Caki2 (cell line): ENCODE measurements around the gene L2HGDH. TPM values are rescaled to one million over a fixed set of nuclear protein-coding genes. Genes with fewer than 3 reads are reported as not detected.
A peak's percentile ranks its signal among the peaks of the same experiment; 100 is the strongest.

Source experiments
- DNase-seq: peaks from one replicate; pipeline ENCODE4 v3.0.0-alpha.2; 2015; ENCODE audit warnings: low read depth
- in situ Hi-C: cut with HindIII; loops from 2 replicates; pipeline ENCODE4 v1.10.0; 2016; ENCODE audit warnings: low sequenced_read_pairs, low pct_unique_long_range_greater_than_20kb, mixed read lengths
- total RNA-seq: library from RNA; depleted of rRNA; stranded (reverse); fragments of >200 nt; shearing (Covaris generic); gene quantifications from 2 replicates; pipeline ENCODE4 v1.2.3, GENCODE V29; 2014; ENCODE audit warnings: low replicate concordance

L2HGDH gene
- total RNA-seq, 1 experiment from 2014 or later = 8.9 TPM

- in situ Hi-C loops = no loop called here
- no peak for DNase-seq
Measured at GRCh38 chr14:50310445-50310844, 1.6 kb downstream of the L2HGDH start.

DNA sequence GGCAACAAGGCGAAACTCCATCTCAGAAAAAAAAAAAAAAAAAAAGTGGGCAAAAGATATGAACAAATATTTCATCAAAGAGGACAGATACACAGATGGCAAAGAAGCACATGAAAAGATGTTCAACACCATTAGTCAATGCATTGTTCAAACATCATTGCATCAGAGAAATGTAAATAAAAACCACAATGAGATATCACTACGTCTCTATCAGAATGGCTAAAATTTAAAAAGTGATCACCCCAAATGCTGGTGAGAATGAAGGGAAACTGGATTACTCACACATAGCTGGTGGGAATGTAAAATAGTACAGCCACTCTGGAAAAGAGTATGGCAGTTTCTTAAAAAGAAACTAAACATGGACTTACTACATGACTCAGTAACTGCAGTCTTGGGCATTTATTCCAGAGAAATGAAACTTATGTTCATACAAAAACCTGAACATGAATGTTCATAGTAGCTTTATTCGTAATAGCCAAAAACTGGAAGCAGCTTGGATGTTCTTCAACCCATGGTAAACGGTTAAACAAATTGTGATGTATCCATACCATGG, 3.6 kb downstream of the L2HGDH start:
- no peak for DNase-seq
- in situ Hi-C loops = no loop called here

- in situ Hi-C loops = no loop called here
Measured at GRCh38 chr14:50303744-50304471, 8.1 kb downstream of the L2HGDH start.

DNA sequence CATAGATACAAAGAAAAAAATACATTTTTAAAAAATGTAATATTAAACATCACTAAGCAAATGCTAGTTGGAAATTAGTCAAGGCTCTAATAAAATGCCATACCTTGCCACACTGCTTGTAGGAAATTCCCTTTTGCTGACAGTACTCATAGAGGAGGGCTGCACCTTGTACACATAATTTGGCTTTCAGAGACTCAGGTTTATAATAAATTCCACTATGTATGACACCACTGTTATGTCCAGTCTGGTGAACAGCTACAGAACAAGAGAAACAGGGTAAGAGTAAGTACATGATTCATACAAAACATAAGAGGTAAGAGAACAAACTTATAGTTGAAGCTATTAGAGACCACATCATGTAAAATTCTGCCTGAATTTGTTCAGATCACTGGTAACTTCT, 10.1 kb downstream of the L2HGDH start:
- in situ Hi-C loops = no loop called here
- DNase-seq = no peak

More at GRCh38 chr14:50303744-50304471, 8.1 kb downstream of the L2HGDH start:
- DNase-seq = peak; percentile 80

DNA sequence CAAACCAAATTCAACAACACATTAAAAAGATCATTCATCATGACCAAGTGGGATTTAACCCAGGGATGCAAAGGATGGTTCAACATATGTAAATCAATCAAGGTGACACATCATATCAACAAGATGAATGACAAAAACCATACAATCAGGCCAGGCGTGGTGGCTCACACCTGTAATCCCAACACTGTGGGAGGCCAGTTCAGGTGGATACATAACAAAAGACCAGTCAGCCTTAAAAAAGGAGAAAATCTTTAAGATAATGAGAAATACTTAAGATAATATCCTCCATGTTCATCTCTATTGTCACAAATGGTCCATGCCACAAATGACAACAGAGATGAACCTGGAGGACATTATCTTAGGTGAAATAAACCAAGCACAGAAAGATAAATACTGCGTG, 12.4 kb downstream of the L2HGDH start:
- no peak for DNase-seq
- in situ Hi-C loops = no loop called here

- in situ Hi-C loops = no loop called here
- DNase-seq = no peak
Measured at GRCh38 chr14:50290306-50290705, 21.7 kb downstream of the L2HGDH start.

- no peak for DNase-seq
- in situ Hi-C loops = no loop called here
Measured at GRCh38 chr14:50288146-50288545, 23.9 kb downstream of the L2HGDH start.

DNA sequence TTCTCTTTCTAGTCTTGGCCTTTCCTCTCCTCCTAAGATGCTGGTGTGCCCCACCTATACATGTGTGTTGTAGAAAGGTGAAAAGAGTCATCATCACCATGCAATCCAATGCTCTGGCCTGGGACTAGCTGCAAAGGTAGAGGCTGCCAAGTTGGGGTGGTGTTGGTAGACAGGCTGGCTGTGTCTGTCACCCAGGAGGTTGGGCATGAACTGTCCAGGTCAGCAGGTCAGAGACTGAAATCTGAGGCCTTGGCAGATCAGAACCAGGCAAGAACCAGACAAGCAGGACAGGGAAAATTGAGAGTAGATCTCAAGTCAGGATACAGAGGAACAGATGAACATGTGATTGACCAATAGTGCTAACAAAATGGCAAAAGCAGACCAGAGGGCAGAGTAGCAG, 26.2 kb downstream of the L2HGDH start:
- in situ Hi-C loops = no loop called here
- DNase-seq = no peak

DNA sequence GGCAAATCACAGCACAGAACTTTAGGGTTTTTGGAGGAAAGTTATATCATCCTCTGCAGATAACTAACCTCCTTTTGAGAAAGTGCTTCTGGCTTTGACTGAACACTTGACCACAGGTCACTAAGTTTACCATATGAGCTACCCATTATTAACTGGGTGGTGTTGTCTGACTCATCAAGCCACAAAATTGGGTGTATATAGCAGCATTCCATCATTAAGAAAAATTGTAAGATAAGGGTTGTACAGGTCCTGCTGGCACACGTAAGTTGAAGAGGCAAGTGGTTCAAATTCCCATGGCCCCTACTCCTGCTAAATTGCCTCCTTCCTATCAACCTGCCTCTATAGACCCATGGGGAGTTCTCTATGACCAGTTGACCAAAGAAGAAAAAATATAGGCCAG, 39.5 kb downstream of the L2HGDH start:
- in situ Hi-C loops = no loop called here
- DNase-seq = no peak

GRCh38 chr14:50270932-50271331, 41.1 kb downstream of the L2HGDH start:
- DNase-seq = no peak
- in situ Hi-C loops = no loop called here

- no peak for DNase-seq
- in situ Hi-C loops = no loop called here
Measured at GRCh38 chr14:50265029-50265428, 47.0 kb downstream of the L2HGDH start.

DNA sequence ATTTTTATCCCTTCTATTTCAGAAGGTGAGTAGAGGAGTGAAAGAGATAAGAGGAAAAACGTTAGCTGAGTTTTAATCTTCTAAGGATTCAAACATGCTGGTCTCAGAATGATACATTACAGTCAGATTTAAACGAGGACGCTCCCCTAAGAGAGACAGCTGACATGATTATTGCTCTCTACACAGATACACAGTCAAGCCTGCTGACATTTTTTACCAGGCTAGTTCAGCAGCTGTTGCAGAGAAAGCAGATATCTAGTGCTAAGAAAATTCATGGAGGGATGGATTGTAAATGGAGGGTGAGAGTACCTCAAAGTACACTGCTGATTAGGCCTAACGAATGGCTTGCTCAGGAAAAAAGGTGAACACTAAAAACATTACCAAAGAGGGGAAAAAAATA, 48.7 kb downstream of the L2HGDH start:
- in situ Hi-C loops = no loop called here
- no peak for DNase-seq

DNA sequence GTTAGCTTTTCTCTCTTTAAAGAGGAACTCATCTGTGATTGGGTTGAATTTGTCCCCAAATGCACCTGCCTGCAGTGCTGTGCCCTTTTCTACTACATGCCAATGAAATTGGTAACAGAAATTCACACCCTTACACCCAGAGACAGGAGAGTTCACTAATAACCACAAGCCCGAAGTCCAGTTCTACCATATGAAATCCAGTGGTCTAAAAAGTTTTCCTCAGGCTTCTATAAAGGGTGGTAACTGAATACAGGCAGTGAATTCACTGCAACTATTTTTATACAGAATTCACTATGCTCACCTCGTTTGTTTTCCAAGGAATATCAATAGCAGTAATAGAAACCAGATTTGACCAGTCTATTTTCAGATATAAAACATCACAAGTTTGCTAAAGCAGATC, 49.2 kb downstream of the L2HGDH start:
- no peak for DNase-seq
- in situ Hi-C loops = no loop called here

DNA sequence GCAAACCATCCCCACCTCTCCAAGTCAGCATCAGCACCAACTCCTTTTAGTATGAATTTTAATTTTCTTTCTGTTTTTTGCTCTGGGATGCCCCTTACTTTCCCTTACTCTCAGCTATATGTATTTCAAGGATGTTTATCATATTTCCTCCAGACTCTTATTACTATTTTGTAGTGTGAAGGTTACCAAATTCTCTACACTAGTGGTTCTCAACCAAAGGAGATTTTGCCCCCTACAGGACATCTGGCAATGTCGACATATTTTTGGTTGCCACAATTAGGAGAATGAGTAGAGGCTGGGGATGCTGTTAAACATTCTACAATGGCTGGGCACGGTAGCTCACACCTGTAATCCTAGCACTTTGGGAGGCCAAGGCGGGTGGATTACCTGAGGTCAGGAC, 51.5 kb downstream of the L2HGDH start:
- peak; percentile 4 for DNase-seq

GRCh38 chr14:50260072-50260471, 52.0 kb downstream of the L2HGDH start:
- no peak for DNase-seq
- in situ Hi-C loops = no loop called here

More for the DNA sequence above, 51.5 kb downstream of the L2HGDH start:
- in situ Hi-C loops = no loop called here

DNA sequence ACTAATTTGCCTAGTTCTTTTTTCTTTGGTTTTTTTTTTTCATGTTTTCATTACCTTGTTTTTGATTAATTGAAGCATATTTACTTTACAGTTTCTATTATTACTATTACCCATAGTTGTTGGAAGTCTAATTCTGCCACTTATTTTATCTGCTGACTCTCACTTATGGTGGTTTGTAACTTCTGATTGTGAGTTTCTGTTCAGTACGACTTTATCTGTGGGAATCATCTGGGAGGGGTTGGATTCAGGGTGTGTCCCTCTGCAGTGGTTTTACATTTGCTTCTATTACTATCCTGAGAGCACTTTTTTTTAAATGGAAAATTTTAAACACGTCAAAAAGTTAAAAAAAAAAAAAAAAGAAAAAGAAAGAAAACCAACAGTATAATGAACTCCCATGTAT, 54.3 kb downstream of the L2HGDH start:
- DNase-seq = no peak
- in situ Hi-C loops = no loop called here

GRCh38 chr14:50254248-50254647, 57.8 kb downstream of the L2HGDH start:
- in situ Hi-C loops = no loop called here
- no peak for DNase-seq

- in situ Hi-C loops = no loop called here
- no peak for DNase-seq
Measured at GRCh38 chr14:50249136-50249775, 62.8 kb downstream of the L2HGDH start.

- in situ Hi-C loops = no loop called here
- no peak for DNase-seq
Measured at GRCh38 chr14:50247245-50247644, 64.8 kb downstream of the L2HGDH start.
